Uterus (tissue), 4 donors: ENCODE measurements around the gene ARHGAP15. TPM values are rescaled to one million over a fixed set of nuclear protein-coding genes. Genes with fewer than 3 reads are reported as not detected.
A peak's percentile ranks its signal among the peaks of the same experiment; 100 is the strongest.

Experiments used
- DNase-seq, 2 donors: peaks; one replicate each; pipeline ENCODE4 v3.0.0-alpha.2; 2019 to 2020
- H3K27ac ChIP-seq, 2 donors: fragments of 200-600 bp; sonication (generic); 1 replicate in 1 of 2; 2 replicates in 1 of 2; pipeline ENCODE4 v1.5.1; 2016 to 2018
- H3K27me3 ChIP-seq, 2 donors: fragments of 200-600 bp; sonication (generic); one replicate each; pipeline ENCODE4 v1.5.1; 2018 to 2019; ENCODE audit warnings: control low read depth in 1 of 2
- H3K36me3 ChIP-seq, 2 donors: fragments of 200-600 bp; sonication (generic); one replicate each; pipeline ENCODE4 v1.5.1; 2019; ENCODE audit warnings: control low read depth in 1 of 2
- H3K4me1 ChIP-seq, 2 donors: fragments of 200-600 bp; sonication (generic); one replicate each; pipeline ENCODE4 v1.5.1; 2018 to 2019; ENCODE audit warnings: control low read depth in 1 of 2
- H3K4me3 ChIP-seq, 2 donors: fragments of 200-600 bp; sonication (generic); 1 replicate in 1 of 2; 2 replicates in 1 of 2; pipeline ENCODE4 v1.5.1; 2018 to 2019; ENCODE audit warnings: mild to moderate bottlenecking in 1 of 2
- H3K9me3 ChIP-seq, 2 donors: fragments of 200-600 bp; sonication (generic); one replicate each; pipeline ENCODE4 v1.5.1; 2019; ENCODE audit warnings: control low read depth in 1 of 2
- POLR2A ChIP-seq, 2 donors: fragments of 450-650 bp; IDR thresholded peaks; one replicate each; pipeline ENCODE4 v1.6.1; 2016; ENCODE audit warnings: antibody characterized with exemption in 2 of 2, mild to moderate bottlenecking in 1 of 2, moderate library complexity in 1 of 2
- intact Hi-C: fragments of 100-400 bp; cut with DNase I; formaldehyde crosslinking; loops from one replicate; pipeline ENCODE4 v1.15.1; 2023; ENCODE audit warnings: low total_unique reads
- total RNA-seq, 4 donors: library from RNA; depleted of rRNA in 3 of 4; stranded (reverse); fragments of >200 nt in 3 of 4; gene quantifications; one replicate each; pipeline versions ENCODE4 v1.1.0 to v1.2.4, GENCODE V29; 2014 to 2023
- TF ChIP-seq, protein P1 (sequence below), 4 experiments: fragments of 200-600 bp in 2 of 4; fragments of 450-650 bp in 2 of 4; sonication (generic) in 2 of 4; IDR thresholded peaks; one replicate each; pipeline ENCODE4 v1.5.1; 2016 to 2019; ENCODE audit warnings: antibody characterized with exemption in 4 of 4, mild to moderate bottlenecking in 2 of 4, moderate library complexity in 1 of 4
- donor health status: DM: yes; HTN: yes; CAD: no.

The ARHGAP15 gene
- total RNA-seq, 4 donors from 2014 or later = 0.88 to 28.4 (median 6.6) TPM

DNA sequence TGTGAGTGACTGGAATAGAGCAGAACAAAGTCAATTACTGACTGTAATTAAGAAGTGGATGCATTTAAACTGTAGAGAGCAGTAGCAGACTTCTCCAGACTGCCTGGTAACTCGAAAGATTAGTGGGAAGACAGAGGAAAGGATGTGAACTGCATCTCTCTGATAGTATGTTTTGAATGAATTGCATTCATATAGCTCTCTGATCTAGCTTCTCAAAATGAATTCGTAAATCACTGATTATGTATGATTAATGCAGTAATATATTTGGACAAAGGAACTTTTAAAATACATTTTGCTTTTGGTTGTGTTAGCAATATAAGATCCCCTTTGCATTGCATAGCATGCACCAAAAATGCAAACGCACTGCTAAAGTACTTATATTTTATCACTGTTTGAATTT, 304.0 kb downstream of the ARHGAP15 start:
- Histone ChIP-seq H3K27ac (no peak overlapping the region), H3K36me3 (no peaks in the 10 kb centered on the region), H3K27me3 (no peaks in the 10 kb centered on the region), H3K4me3 (no peak overlapping the region), H3K9me3 (no peaks in the 10 kb centered on the region), H3K4me1 (no peaks in the 10 kb centered on the region)
- intact Hi-C loops = no loop called here
- TF ChIP-seq, protein P1, sequence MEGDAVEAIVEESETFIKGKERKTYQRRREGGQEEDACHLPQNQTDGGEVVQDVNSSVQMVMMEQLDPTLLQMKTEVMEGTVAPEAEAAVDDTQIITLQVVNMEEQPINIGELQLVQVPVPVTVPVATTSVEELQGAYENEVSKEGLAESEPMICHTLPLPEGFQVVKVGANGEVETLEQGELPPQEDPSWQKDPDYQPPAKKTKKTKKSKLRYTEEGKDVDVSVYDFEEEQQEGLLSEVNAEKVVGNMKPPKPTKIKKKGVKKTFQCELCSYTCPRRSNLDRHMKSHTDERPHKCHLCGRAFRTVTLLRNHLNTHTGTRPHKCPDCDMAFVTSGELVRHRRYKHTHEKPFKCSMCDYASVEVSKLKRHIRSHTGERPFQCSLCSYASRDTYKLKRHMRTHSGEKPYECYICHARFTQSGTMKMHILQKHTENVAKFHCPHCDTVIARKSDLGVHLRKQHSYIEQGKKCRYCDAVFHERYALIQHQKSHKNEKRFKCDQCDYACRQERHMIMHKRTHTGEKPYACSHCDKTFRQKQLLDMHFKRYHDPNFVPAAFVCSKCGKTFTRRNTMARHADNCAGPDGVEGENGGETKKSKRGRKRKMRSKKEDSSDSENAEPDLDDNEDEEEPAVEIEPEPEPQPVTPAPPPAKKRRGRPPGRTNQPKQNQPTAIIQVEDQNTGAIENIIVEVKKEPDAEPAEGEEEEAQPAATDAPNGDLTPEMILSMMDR (IDR thresholded peaks at IDR 0.05) = peak in 2 of 4 experiments; percentile 18 to 25
- TF ChIP-seq POLR2A (IDR thresholded peaks at IDR 0.05) = no peak
- DNase-seq = no peak

DNA sequence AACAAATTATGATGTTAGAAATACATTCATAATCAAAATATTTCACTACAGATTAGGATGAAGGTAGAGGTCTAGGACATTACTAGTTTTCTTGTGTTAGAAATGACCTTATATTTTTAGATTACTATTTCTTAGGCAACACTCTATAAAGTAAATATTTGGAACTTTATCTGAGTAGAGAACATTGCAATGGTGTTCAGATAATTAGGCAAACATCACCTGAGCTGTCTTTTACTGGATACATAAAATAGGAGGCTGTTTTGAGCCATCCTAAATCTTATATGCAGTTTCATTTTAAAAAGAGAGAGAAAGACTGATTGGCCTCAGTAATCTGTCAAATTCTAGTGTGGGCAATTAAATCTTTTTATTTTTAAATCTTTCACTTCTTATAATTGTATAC, 304.6 kb downstream of the ARHGAP15 start:
- Histone ChIP-seq H3K9me3 (no peaks in the 10 kb centered on the region), H3K4me1 (no peaks in the 10 kb centered on the region), H3K36me3 (no peaks in the 10 kb centered on the region), H3K4me3 (no peak overlapping the region), H3K27ac (peak overlapping the region in 1 of 2 donors; percentile 20), H3K27me3 (no peaks in the 10 kb centered on the region)
- TF ChIP-seq POLR2A (IDR thresholded peaks at IDR 0.05) = no peak
- TF ChIP-seq, protein P1 (IDR thresholded peaks at IDR 0.05) = no peak
- intact Hi-C loops = no loop called here
- no peak for DNase-seq

DNA sequence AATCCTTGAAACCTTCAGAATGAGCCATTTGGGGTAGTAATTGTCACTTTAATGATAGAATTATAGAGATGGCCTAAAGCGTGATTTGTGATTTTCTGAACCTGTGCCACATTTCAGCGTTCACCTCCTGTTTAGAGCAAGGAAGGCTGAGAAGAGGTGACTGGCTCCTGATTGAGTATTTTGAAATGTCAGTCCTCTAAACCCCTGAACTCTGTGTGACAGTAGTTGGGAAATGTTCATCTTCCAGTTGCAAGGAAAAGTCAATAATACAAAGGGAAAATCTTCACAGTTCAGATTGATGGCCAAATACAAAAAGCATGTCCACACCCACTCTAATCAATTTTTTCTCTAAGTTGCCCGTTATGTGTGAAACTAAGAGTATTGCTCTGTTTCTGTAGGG, 305.2 kb downstream of the ARHGAP15 start:
- peak overlapping the region in 1 of 2 donors; percentile 20 for H3K27ac ChIP-seq
- intact Hi-C loops = no loop called here

DNA sequence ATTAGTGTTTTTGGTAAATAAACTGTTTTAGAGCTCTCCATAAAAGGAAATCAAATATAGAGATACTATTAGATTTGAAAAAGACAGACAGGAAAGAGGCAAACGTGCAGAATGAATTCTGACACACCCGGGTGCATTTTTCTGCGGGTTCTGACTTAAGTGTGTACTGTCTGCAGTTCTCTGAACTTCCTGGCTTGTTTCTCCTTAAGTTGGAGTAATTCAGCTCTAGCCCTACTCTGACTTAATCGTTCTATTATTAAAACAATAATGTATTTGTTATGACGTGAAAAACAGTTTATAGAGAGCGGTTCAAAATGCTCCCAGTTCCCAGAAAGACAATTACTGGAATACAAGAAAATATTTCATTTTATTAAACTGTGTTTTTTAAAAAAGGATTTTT, 305.9 kb downstream of the ARHGAP15 start:
- no peak for DNase-seq
- H3K27me3 ChIP-seq = no peaks in the 10 kb centered on the region
- no peaks in the 10 kb centered on the region for H3K4me1 ChIP-seq
- peak overlapping the region in 1 of 2 donors; percentile 20 for H3K27ac ChIP-seq
- intact Hi-C loops = no loop called here
- TF ChIP-seq, protein P1 (IDR thresholded peaks at IDR 0.05) = no peak
- no peak for TF ChIP-seq POLR2A (IDR thresholded peaks at IDR 0.05)
- H3K4me3 ChIP-seq = no peak overlapping the region
- H3K36me3 ChIP-seq = no peaks in the 10 kb centered on the region
- H3K9me3 ChIP-seq = no peaks in the 10 kb centered on the region

More for the DNA sequence above, 305.2 kb downstream of the ARHGAP15 start:
- Histone ChIP-seq H3K36me3 (no peaks in the 10 kb centered on the region), H3K4me1 (no peaks in the 10 kb centered on the region), H3K27me3 (no peaks in the 10 kb centered on the region), H3K9me3 (no peaks in the 10 kb centered on the region), H3K4me3 (no peak overlapping the region)
- DNase-seq = no peak
- no peak for TF ChIP-seq POLR2A (IDR thresholded peaks at IDR 0.05)
- TF ChIP-seq, protein P1 (IDR thresholded peaks at IDR 0.05) = no peak

DNA sequence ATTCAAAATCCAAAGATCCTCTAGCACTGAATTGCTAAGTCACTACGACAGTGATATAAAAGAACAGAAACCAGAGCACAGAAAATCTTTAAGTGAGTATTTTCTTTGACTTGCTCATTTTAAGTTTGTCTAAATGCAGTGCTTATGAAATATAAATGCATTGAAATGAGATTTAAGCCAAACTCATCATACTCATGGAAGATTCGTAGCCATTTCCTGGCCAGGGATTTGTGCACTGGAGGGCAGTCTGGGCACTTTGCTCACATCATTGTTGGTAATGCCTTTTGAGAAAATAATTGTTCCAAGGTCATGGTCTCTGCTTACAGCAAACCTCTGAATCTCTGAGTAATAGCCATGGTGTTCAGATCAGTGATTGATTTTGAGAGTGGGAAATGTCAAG, 307.7 kb downstream of the ARHGAP15 start:
- TF ChIP-seq, protein P1 (IDR thresholded peaks at IDR 0.05) = no peak
- TF ChIP-seq POLR2A (IDR thresholded peaks at IDR 0.05) = no peak
- H3K36me3 ChIP-seq = no peaks in the 10 kb centered on the region
- H3K9me3 ChIP-seq = no peaks in the 10 kb centered on the region
- peak overlapping the region in 1 of 2 donors; percentile 29 for H3K27ac ChIP-seq
- H3K4me1 ChIP-seq = no peaks in the 10 kb centered on the region
- H3K27me3 ChIP-seq = no peaks in the 10 kb centered on the region
- no peak overlapping the region for H3K4me3 ChIP-seq
- no peak for DNase-seq
- intact Hi-C loops = no loop called here
